Spinal cord (tissue), 10 donors: ENCODE measurements around the gene CEP72. TPM values are rescaled to one million over a fixed set of nuclear protein-coding genes. Genes with fewer than 3 reads are reported as not detected.

Experiments
- DNase-seq, 6 donors: peaks; one replicate each; pipeline versions ENCODE4 v3.0.0 to v3.0.0-alpha.2; 2013 to 2015; ENCODE audit warnings: low spot score in 6 of 6, low read depth in 4 of 6
- H3K27ac ChIP-seq: one replicate; pipeline ENCODE4 v1.5.1; 2013; ENCODE audit warnings: low read depth, low read length, control low read depth
- H3K27me3 ChIP-seq: one replicate; pipeline ENCODE4 v1.6.1; 2013; ENCODE audit warnings: low read length; ENCODE audit not compliant: control insufficient read depth, insufficient read depth
- H3K36me3 ChIP-seq: one replicate; pipeline ENCODE4 v1.6.1; 2013; ENCODE audit warnings: low read length; ENCODE audit not compliant: control insufficient read depth, insufficient read depth
- H3K4me1 ChIP-seq: one replicate; pipeline ENCODE4 v1.6.1; 2013; ENCODE audit warnings: low read length; ENCODE audit not compliant: control insufficient read depth, insufficient read depth
- H3K4me3 ChIP-seq: one replicate; pipeline ENCODE4 v1.5.1; 2013; ENCODE audit warnings: low read depth, low read length, control low read depth
- H3K9me3 ChIP-seq: one replicate; pipeline ENCODE4 v1.6.1; 2013; ENCODE audit warnings: low read length; ENCODE audit not compliant: control insufficient read depth, insufficient read depth
- WGBS: methylation state at CpG from one replicate; pipeline ENCODE4 v1.1.5; 2013; ENCODE audit warnings: missing lambda C conversion rate; ENCODE audit not compliant: insufficient coverage; 5-methylcytosine and 5-hydroxymethylcytosine counted together
- polyA plus RNA-seq, 2 donors: library from polyadenylated mRNA; unstranded; fragments of 120-200 nt; gene quantifications; one replicate each; pipeline ENCODE4 v1.2.1, GENCODE V29; 2013; ENCODE audit not compliant: insufficient read length in 2 of 2
- total RNA-seq, 2 donors: library from RNA; depleted of rRNA in 1 of 2; stranded (reverse); fragments of 120-200 nt in 1 of 2; fragments of >200 nt in 1 of 2; gene quantifications; one replicate each; pipeline versions ENCODE4 v1.2.3 to v1.2.4, GENCODE V29; 2013 to 2014
- donor health status: healthy.

Gene CEP72
- total and polyA plus RNA-seq, 4 donors: 3.5 to 12.1 (median 9.1) TPM

DNA sequence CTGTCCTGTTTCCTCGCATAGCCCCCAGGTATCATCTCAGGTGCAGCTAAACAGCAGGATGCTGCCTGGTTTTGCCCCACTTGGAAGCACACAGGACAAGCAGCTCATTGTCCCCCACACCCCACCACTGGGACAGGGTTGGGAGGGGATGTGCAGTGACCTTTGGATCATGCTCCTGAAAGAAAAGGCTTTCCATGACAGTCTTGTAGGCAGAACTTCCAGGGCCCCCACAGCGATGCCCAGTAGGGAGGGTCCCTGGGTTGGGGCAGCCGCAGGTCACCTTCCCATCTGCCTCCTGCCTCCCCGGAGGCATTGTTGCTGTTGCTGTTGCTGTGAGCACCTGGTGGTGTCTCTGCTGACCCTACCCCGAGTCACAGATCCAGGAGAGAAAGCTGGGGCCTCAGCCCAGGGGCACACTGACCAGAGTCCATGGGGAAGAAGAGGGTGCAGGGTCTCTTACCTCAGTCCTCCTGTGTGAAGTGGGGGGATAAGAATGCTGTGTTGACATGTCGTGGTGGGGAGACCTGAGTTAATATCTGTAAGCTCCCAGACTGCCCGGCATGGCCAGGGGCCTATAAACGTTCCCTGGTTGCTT lies 8.5 kb downstream of the CEP72 start:
- 97% methylated on average over 8 of the region's 8 CpGs for WGBS
- Histone ChIP-seq H3K27ac (no peak overlapping the region), H3K9me3 (no peaks in the 10 kb centered on the region), H3K4me3 (no peak overlapping the region), H3K36me3 (peaks cover 68% of the 10 kb centered on the region), H3K4me1 (no peaks in the 10 kb centered on the region), H3K27me3 (no peaks in the 10 kb centered on the region)
- DNase-seq: no peak

- WGBS: 96% methylated on average over 13 of the region's 16 CpGs
- H3K4me1 ChIP-seq: no peaks in the 10 kb centered on the region
- H3K4me3 ChIP-seq: no peak overlapping the region
- no peaks in the 10 kb centered on the region for H3K9me3 ChIP-seq
- H3K27ac ChIP-seq: no peak overlapping the region
- no peak for DNase-seq
- H3K36me3 ChIP-seq: peaks cover 74% of the 10 kb centered on the region
- no peaks in the 10 kb centered on the region for H3K27me3 ChIP-seq
These were observed 9.2 kb downstream of the CEP72 start for GRCh38 chr5:621341-621761.

- 90% methylated on average over 8 of the region's 9 CpGs for WGBS
- H3K36me3 ChIP-seq: peaks cover 70% of the 10 kb centered on the region
- H3K4me3 ChIP-seq: no peak overlapping the region
- no peak for DNase-seq
- no peaks in the 10 kb centered on the region for H3K4me1 ChIP-seq
- no peaks in the 10 kb centered on the region for H3K27me3 ChIP-seq
- no peaks in the 10 kb centered on the region for H3K9me3 ChIP-seq
- H3K27ac ChIP-seq: no peak overlapping the region
These were observed 10.2 kb downstream of the CEP72 start for GRCh38 chr5:622359-622758.

DNA sequence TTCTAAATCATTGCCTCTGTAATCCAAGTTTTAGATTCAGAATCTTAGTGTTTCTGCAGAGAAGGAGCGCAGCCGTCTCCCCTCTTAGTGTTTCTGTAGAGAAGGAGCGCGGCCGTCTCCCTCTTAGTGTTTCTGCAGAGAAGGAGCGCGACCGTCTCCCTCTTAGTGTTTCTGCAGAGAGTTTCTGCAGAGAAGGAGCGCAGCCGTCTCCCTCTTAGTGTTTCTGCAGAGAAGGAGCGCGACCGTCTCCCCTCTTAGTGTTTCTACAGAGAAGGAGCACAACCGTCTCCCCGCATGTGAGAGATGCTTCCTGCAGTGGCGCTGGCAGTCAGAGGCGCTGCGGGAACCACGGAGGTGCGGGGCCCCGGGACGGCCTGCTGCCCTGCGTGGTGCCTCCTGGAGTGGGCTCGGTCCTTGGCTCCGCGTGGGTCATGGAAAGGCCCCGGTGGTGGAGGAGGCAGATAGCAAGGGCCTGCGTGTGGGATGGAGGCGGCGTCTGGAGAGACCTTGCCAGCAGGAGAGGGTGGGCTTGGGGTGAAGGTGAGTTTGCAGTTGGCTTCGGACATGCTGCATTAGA lies 10.9 kb downstream of the CEP72 start:
- no peak for DNase-seq
- 93% methylated on average over 28 of the region's 31 CpGs for WGBS
- no peaks in the 10 kb centered on the region for H3K9me3 ChIP-seq

DNA sequence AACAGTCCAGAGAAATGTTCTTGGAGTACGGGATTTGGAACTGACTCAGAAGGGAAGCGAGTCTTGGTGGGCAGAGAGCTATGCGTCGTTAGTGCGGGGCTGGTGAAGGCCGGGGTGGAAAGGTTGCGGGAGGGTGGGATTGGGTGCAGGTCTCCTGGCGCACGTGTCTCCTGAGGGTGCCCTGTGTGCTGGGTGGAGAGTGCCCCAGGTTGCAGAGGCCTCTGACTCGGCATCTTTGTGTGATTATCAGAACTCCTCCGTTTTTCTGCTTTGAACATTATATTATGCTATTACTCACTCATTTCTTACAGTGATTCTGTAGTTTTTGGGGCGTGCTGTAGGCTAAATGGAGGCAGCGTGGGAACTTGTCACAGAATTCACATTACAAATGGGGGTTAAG lies 11.4 kb downstream of the CEP72 start:
- 95% methylated on average over 9 of the region's 13 CpGs for WGBS
- no peak overlapping the region for H3K27ac ChIP-seq
- H3K27me3 ChIP-seq: no peaks in the 10 kb centered on the region
- peaks cover 79% of the 10 kb centered on the region for H3K36me3 ChIP-seq
- no peak for DNase-seq
- no peaks in the 10 kb centered on the region for H3K9me3 ChIP-seq
- no peak overlapping the region for H3K4me3 ChIP-seq
- no peaks in the 10 kb centered on the region for H3K4me1 ChIP-seq

More for the DNA sequence above, 10.9 kb downstream of the CEP72 start:
- Histone ChIP-seq H3K36me3 (peaks cover 74% of the 10 kb centered on the region), H3K27me3 (no peaks in the 10 kb centered on the region), H3K4me1 (no peaks in the 10 kb centered on the region), H3K27ac (no peak overlapping the region), H3K4me3 (no peak overlapping the region)

DNA sequence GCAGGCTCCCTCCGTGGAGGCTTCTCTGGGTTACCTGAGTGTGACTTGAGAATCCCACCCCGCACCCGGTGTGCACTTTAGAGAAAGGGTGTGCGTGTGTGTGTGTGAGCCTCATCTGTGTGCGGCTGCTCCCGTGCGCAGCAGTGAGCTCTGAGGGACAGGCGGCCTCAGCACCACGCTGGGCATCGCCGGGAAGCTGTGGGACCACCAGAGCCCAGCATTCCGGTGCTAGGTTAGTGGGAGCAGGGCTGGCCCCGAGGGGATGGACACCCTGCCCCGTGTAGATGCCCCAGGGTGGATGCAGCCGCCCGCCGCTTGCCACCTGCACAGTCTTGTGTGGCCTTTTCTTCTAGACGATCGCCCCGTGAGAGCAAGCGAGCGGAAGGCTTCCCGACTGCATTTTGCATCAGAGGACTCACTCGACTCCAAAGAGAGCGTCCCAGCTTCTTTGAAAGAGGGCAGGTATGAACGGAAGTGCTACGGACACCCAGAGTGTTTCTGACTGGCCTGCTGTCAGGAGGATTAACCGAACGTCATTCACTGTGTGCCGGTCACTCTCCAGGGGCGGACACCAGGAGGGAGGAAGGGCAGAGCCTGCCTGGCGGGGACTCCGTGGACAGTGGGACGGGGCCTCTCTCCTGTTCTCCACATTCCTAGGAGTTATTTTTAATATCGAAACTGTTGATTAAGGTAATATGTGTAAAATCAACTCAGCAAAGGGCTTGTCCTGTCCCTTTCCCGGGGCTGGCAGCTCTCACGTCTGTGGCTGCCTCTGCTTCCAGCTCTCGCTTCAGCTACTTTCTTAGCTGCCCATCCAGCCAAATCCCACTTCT lies 12.2 kb downstream of the CEP72 start:
- Histone ChIP-seq H3K27me3 (no peaks in the 10 kb centered on the region), H3K36me3 (peaks cover 80% of the 10 kb centered on the region), H3K4me1 (no peaks in the 10 kb centered on the region), H3K4me3 (no peak overlapping the region), H3K9me3 (no peaks in the 10 kb centered on the region), H3K27ac (no peak overlapping the region)
- DNase-seq: no peak
- 94% methylated on average over 34 of the region's 38 CpGs for WGBS

DNA sequence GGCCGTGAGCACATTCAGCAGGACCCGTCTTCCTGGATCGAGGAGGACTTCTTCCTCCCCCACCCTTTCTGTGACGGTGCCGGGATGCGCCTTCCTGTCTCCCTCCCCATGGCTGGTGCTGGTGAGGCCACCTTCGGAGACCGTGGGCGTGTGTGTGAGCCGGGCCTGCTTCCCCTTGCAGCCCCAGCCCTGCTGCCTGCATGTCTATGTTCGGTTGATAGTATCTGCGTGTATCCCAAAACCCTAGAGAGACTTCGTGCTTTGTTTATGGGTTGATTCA lies 12.8 kb downstream of the CEP72 start:
- Histone ChIP-seq H3K27ac (no peak overlapping the region), H3K4me1 (no peaks in the 10 kb centered on the region), H3K27me3 (no peaks in the 10 kb centered on the region), H3K4me3 (no peak overlapping the region), H3K36me3 (peaks cover 75% of the 10 kb centered on the region), H3K9me3 (no peaks in the 10 kb centered on the region)
- 98% methylated on average over 13 of the region's 13 CpGs for WGBS
- no peak for DNase-seq

GRCh38 chr5:625516-625915 lies 13.4 kb downstream of the CEP72 start:
- 95% methylated on average over 16 of the region's 16 CpGs for WGBS
- H3K4me3 ChIP-seq: no peak overlapping the region
- H3K9me3 ChIP-seq: no peaks in the 10 kb centered on the region
- DNase-seq: no peak
- no peaks in the 10 kb centered on the region for H3K4me1 ChIP-seq
- H3K27me3 ChIP-seq: no peaks in the 10 kb centered on the region
- peaks cover 69% of the 10 kb centered on the region for H3K36me3 ChIP-seq
- H3K27ac ChIP-seq: no peak overlapping the region

- Histone ChIP-seq H3K36me3 (peaks cover 57% of the 10 kb centered on the region), H3K4me1 (no peaks in the 10 kb centered on the region), H3K27me3 (no peaks in the 10 kb centered on the region), H3K4me3 (no peak overlapping the region), H3K9me3 (no peaks in the 10 kb centered on the region), H3K27ac (no peak overlapping the region)
- DNase-seq: peak in 2 of 6 donors; percentile 9 to 36
- 87% methylated on average over 3 of the region's 3 CpGs for WGBS
These were observed 14.7 kb downstream of the CEP72 start for GRCh38 chr5:626850-627249.

DNA sequence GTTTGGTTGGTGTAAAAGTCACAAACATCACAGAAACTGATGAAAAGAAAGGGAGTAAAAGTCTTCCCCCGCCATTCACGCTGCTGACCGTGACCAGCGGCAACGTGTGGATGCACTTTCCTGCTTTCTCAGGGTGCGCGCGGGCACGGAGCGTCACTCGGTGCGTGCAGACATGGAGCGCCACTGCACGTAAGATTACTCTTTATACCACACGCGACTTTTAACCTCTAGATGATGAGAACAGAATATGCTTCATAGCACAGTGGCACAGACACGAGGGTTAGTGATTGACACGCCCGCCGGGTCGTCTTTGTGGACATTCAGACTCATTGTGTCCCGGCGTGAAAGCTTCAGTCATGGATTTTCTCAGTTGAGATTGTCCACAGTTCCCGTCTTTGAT lies 15.7 kb downstream of the CEP72 start:
- 93% methylated on average over 16 of the region's 24 CpGs for WGBS
- H3K36me3 ChIP-seq: peaks cover 49% of the 10 kb centered on the region
- H3K9me3 ChIP-seq: no peaks in the 10 kb centered on the region

More for the DNA sequence above, 15.7 kb downstream of the CEP72 start:
- H3K4me1 ChIP-seq: no peaks in the 10 kb centered on the region
- no peak for DNase-seq
- no peaks in the 10 kb centered on the region for H3K27me3 ChIP-seq
- no peak overlapping the region for H3K27ac ChIP-seq
- no peak overlapping the region for H3K4me3 ChIP-seq
